Fibroblast of villous mesenchyme (primary cell): ENCODE data around the gene TECPR2. TPM values are rescaled to one million over a fixed set of nuclear protein-coding genes. Genes with fewer than 3 reads are reported as not detected.
"Not testable (repeated sequence)": the region's sequence is repeated elsewhere in the genome, so short reads cannot be mapped to it uniquely, and the experiment has no call there.

Source experiments
- DNase-seq: peaks from one replicate; pipeline ENCODE4 v3.0.0-alpha.2; 2010; ENCODE audit warnings: low read depth
- H3K4me3 ChIP-seq: 2 replicates; pipeline ENCODE4 v1.5.1; 2011; ENCODE audit warnings: low read depth, mild to moderate bottlenecking, low read length
- total RNA-seq: library from RNA; depleted of rRNA; stranded (reverse); fragments of >200 nt; gene quantifications from 2 replicates; pipeline ENCODE4 v1.2.3, GENCODE V29; 2012
- TF ChIP-seq, protein P1 (sequence below): IDR thresholded peaks from 2 replicates; pipeline ENCODE4 v1.5.1; 2012; ENCODE audit warnings: low read depth, mild to moderate bottlenecking, low read length; ENCODE audit not compliant: insufficient read depth

Gene TECPR2
- total RNA-seq, 1 donor: 19.9 TPM

DNA sequence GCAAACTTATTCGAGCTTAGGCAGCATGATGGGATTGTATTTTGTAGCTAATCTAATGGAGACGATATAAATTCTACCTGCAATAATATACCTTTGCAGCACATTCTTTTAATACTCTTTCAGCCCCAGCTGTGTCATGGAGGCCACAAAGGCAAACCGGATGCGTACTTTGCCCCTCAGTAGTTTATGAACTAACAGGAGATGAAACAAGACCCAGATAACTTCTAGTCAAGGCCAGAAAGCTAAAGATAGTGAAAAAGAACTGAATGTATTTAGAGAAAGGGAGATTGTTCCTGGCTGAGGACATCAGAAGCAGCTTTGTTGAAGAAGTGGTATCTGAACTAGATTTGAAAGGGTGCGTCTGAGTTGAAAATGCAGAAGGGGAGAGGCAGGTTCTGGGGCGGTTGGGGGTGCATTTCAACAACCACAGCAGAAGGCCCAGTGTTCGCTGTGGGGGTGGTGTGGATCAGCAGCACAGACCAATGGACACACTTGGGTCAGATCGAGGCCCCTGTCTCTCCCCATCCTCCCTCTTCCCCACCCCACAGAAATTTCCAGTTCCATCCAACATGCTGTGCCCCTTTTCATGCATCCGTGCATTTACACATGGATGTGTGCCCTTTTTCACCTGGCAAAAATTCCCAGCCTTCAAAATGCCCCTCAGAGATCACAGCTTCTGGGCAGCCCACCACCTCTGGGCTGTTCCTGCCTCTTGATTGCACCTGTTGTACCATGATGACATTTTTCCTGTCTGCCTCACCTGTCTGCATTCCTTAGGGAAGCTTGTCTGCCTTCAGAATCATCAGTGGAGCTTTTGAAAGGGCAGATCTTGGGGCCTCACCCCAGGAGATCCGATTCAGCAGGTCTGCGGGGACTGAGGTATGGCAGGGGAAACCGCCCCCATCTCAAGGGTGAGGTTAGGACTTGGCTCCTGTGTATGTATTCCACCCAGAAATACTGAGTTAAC is 41.0 kb upstream of the TECPR2 start:
- no peak overlapping the region for H3K4me3 ChIP-seq
- no peak for DNase-seq
- TF ChIP-seq, protein P1, sequence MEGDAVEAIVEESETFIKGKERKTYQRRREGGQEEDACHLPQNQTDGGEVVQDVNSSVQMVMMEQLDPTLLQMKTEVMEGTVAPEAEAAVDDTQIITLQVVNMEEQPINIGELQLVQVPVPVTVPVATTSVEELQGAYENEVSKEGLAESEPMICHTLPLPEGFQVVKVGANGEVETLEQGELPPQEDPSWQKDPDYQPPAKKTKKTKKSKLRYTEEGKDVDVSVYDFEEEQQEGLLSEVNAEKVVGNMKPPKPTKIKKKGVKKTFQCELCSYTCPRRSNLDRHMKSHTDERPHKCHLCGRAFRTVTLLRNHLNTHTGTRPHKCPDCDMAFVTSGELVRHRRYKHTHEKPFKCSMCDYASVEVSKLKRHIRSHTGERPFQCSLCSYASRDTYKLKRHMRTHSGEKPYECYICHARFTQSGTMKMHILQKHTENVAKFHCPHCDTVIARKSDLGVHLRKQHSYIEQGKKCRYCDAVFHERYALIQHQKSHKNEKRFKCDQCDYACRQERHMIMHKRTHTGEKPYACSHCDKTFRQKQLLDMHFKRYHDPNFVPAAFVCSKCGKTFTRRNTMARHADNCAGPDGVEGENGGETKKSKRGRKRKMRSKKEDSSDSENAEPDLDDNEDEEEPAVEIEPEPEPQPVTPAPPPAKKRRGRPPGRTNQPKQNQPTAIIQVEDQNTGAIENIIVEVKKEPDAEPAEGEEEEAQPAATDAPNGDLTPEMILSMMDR: no peak

DNA sequence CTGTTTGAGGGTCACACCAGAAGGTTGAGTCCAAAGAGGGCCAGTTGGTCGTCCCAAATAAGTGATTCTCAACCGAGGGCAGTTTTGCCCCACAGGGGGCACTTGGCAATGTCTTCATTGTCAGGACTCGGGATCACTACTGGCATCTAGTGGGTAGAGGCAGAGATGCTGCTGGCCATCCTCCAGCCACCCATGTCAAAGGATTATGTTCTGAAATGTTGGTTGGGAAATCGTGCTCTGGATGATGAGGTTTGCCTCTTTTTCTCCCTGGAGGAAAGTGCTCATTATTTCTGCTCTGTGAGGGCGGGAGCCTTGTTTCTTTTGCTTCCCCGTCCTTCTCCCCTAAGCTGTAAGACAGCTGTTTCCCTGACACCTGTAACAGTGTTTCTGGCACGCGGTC is 39.6 kb upstream of the TECPR2 start:
- peak; percentile 84 for DNase-seq
- no peak overlapping the region for H3K4me3 ChIP-seq
- TF ChIP-seq, protein P1: peak; percentile 71

DNA sequence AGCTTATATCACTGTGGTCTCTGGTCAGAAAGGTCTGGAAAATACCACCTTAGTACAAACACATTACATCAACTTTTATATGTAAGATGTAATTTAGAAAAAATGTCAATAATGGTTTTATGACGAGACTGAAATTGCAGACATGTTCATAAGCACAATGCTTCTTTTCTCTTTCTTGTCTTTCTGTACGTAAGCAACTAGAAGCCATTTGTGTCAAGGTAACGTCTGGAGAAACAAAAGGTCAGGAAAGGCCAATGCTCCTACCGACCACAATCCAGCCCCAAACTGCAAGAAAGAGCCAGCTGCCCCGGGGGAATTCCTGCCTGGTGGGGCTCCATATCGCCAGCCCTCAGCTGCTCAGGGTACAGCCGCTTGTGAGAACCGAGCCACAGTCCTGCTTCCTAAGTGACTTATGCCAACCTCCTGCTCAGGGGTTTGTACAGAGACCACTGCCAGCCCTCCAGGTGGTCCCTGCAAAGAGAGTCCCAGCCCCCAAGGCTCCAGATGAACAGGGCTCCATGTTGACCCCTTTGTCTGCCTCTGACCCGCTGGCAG is 36.9 kb upstream of the TECPR2 start:
- peak; percentile 29 for DNase-seq

DNA sequence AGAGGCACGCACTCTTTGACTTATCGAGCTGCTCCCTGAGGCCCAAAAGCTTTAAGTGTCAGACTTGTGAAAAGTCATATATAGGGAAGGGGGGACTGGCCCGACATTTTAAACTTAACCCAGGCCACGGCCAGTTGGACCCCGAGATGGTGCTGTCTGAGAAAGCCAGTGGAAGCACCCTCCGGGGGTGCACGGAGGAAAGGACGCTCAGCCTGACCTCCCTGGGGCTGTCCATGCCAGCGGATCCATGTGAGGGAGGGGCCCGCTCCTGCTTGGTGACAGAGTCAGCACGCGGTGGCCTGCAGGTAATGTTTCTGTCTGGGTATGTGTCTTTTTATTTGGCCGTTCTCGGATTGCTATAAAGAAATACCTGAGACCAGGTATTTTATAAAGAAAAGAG is 36.2 kb upstream of the TECPR2 start:
- no peak overlapping the region for H3K4me3 ChIP-seq
- TF ChIP-seq, protein P1: no peak
- DNase-seq: no peak

More for the DNA sequence above, 36.9 kb upstream of the TECPR2 start:
- no peak overlapping the region for H3K4me3 ChIP-seq
- TF ChIP-seq, protein P1: no peak

DNA sequence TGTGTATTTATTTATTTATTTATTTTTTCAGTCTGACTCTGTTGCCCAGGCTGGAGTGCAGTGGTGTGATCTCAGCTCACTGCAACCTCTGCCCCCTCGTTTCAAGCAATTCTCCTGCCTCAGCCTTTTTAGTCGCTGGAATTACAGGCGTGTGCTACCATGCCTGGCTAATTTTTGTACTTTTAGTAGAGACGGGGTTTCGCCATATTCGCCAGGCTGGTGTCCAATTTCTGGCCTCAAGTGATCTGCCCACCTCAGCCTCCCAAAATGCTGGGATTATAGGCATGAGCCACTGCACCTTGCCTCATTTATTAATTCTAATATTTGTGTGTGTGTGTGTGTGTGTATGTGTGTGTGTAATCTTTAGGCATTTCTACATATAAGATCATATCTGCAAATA is 33.4 kb upstream of the TECPR2 start:
- not testable (repeated sequence) for DNase-seq

DNA sequence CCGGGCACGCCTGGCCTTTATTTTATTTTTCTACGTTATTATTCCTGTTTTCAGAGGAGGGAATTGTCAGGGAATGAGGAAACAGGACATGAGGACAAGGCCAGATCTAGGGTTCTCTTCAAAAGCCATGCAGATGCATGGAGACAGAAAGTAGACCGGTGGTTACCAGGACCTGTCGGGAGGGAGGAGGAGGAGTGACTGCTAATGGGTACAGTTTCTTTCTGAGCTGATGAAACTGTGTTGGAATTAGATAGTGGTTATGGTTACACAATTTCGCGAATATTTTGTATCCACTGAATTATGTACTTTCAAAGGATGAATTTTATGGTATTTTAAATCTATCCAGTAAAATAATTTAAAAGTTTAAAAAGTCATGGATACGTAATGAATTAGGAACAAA is 31.9 kb upstream of the TECPR2 start:
- H3K4me3 ChIP-seq: no peak overlapping the region
- no peak for DNase-seq
- TF ChIP-seq, protein P1: no peak

More for the DNA sequence above, 33.4 kb upstream of the TECPR2 start:
- not testable (repeated sequence) for H3K4me3 ChIP-seq

DNA sequence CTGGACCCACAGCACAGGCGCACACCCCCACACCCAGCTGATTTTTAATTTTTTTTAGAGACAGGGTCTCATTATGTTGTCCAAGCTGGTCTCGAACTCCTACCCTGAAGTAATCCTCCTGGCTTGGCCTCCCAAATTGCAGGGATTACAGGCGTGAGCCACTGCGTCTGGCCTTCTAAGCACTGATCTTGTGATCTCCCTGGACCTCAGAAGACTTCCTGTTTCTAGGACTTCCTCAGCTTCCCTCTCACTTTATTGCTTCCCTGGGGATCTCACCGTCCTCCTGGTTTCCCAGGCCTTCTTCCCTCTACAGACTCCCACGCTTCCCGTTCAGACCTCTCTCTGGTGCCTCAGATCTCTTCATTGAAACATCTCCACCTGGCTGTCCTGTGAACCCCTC is 29.4 kb upstream of the TECPR2 start:
- H3K4me3 ChIP-seq: no peak overlapping the region
- TF ChIP-seq, protein P1: no peak
- no peak for DNase-seq
